Measurements from ENCODE around the gene FGF19. TPM values are rescaled to one million over a fixed set of nuclear protein-coding genes. Genes with fewer than 3 reads are reported as not detected.

The FGF19 gene
- total RNA-seq, 1 donor from 2014 or later: not detected

DNA sequence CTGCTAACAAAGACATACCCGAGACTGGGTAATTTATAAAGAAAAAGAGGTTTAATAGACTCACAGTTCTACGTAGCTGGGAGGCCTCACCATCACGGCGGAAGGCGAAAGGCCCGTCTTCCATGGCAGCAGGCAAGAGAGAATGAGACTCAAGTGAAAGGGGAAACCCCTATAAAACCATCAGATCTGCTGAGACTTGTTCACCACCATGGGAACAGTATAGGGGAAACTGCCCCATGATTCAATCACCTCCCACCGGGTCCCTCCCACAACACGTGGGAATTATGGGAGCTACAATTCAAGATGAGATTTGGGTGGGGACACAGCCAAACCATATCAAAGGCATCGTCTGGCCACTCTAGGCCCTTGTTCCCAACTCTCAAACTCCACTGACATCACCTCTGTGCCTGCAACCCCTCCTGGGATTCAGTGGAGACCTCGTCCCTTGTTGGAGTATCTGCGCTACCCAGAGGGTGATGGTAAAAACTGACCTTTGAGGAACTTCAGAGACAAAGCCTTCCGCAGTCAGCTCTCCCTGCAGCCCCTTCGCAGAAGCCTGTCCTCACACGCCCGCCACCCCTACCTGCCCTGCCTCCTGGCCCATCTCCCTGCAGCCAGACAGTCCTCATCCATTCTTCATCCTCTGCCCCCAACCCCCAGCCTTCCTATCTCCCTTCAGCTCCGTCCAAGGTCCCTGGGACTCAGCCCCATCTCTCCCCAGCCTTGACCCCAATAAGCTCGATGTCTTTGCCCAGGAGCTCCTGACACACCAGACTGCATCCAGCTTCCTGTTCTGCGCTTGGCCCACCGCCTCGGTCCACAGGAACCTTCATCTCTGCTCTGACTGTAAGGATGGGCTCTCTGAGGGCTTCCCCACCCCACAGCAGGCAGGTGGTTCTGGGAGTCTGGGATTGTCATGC lies 47.0 kb downstream of the FGF19 start:
- intact Hi-C loops (cut with micrococcal nuclease): no loop called here
- H3K27ac Mint-ChIP-seq: no peak overlapping the region
- ChIA-PET CTCF (interaction anchor here (0.7 kb wide), 1 partner anchor 265 kb away, joined by 3 read pairs; no protein-coding TSS in a partner anchor), POLR2A (no interaction called here)
- H3K36me3 Mint-ChIP-seq (ENCODE audit: low read depth): peaks cover 15% of the 10 kb centered on the region
- no peak overlapping the region for H3K4me3 Mint-ChIP-seq
- H3K27me3 Mint-ChIP-seq: no peaks in the 10 kb centered on the region
- ATAC-seq (ENCODE audit: low read depth) (no peak), DNase-seq (no peak)
- TF ChIP-seq, protein P1, sequence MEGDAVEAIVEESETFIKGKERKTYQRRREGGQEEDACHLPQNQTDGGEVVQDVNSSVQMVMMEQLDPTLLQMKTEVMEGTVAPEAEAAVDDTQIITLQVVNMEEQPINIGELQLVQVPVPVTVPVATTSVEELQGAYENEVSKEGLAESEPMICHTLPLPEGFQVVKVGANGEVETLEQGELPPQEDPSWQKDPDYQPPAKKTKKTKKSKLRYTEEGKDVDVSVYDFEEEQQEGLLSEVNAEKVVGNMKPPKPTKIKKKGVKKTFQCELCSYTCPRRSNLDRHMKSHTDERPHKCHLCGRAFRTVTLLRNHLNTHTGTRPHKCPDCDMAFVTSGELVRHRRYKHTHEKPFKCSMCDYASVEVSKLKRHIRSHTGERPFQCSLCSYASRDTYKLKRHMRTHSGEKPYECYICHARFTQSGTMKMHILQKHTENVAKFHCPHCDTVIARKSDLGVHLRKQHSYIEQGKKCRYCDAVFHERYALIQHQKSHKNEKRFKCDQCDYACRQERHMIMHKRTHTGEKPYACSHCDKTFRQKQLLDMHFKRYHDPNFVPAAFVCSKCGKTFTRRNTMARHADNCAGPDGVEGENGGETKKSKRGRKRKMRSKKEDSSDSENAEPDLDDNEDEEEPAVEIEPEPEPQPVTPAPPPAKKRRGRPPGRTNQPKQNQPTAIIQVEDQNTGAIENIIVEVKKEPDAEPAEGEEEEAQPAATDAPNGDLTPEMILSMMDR (IDR thresholded peaks at IDR 0.05): no peak
- H3K4me1 Mint-ChIP-seq: no peaks in the 10 kb centered on the region
- H3K9me3 Mint-ChIP-seq: no peaks in the 10 kb centered on the region

DNA sequence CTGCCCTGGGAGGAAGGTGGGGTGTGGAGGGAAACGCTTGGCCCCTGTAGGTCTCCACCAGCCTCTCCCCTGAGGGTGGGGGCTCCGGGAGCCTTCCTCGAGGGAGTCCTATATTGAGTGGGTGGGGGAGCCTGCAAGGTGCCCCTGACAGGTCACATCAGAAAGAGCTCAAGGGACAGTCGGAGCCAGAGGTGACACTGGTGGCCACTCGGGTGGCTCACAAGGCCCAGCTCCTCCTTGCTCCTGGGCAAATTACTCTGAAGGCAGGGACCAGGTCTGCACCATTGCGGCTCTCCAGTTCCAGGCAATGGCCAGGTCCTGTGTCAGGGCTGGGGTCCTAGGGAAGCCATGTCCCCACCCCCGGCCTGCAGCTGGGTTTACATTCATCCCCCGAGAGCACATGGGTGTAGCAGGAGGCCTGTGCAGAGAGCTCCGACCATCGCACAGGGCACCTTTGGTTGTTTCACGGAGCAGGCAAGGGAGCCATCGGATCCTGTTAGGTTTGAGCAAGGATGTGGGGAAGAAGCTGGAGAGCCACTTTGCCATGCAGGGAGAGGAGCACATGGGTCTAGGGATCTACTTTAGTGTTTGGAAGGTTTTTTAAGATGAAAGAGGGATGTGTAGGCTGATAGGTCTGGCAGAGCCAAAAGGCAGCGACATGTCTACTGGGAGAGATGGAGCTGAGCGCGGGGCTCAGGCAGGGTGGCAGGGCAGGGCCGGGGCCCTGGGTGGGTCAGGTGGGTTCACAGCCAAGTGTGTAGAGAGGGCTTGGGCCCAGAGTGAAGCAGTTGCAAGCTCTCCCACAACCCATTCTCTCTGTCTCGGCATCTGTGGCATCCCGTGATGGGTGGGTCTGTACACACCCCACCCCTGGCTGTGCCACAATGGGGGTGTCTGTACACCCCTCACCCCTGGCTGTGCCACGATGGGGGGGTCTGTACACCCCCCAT lies 48.1 kb downstream of the FGF19 start:
- Mint-ChIP-seq H3K4me3 (no peak overlapping the region), H3K27ac (no peak overlapping the region), H3K4me1 (no peaks in the 10 kb centered on the region), H3K27me3 (no peaks in the 10 kb centered on the region), H3K36me3 (ENCODE audit: low read depth) (peaks cover 21% of the 10 kb centered on the region), H3K9me3 (no peaks in the 10 kb centered on the region)
- POLR2A ChIA-PET: no interaction called here
- intact Hi-C loops (cut with micrococcal nuclease): no loop called here
- no peak for ATAC-seq (ENCODE audit: low read depth)
- no peak for DNase-seq
- CTCF ChIA-PET: interaction anchor here (0.7 kb wide), 1 partner anchor 264 kb away, joined by 3 read pairs; no protein-coding TSS in a partner anchor
- TF ChIP-seq, protein P1 (IDR thresholded peaks at IDR 0.05): no peak

DNA sequence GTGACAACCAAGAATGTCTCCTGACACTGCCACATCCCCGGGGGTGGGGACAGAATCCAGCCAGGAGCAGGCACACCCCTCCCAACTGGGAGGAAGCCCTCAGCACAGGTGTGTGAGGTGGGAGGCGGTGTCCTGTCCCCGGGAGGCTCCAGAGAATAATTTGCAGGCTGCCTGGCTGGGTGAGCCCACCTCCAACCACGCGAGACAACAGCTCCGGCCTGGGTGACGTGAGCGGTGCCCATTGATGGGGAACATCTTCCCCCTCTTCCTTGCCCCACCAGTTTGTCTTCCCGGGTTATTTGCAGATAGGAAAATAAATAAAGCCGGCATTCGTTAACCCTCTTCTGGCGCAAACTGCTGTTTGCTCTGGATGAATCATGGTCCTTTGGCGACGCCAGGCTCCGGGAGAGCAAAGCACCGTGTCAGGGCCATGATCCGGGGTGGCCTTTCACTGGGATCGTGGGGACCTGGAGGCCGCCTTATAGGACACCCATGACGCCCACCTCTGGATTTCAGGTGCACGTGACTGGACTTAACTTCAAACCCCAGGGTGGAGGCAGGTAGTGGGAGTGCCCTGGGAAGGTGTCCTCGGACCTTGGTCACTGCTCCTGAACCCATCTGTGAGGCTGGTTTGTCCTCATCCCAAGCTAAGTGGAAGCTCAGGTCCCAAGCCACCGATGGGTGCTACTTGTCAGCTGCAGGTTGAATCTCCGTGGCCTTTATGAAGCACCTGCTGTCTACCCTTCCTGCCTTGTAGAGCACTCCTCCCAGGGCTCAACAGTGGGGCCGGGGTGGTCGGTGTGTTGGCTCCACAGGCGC lies 49.0 kb downstream of the FGF19 start:
- Mint-ChIP-seq H3K36me3 (ENCODE audit: low read depth) (peaks cover 19% of the 10 kb centered on the region), H3K27me3 (no peaks in the 10 kb centered on the region), H3K4me1 (no peaks in the 10 kb centered on the region), H3K27ac (no peak overlapping the region), H3K4me3 (no peak overlapping the region), H3K9me3 (no peaks in the 10 kb centered on the region)
- POLR2A ChIA-PET: no interaction called here
- no peak for ATAC-seq (ENCODE audit: low read depth)
- CTCF ChIA-PET: no interaction called here
- intact Hi-C loops (cut with micrococcal nuclease): no loop called here
- TF ChIP-seq, protein P1 (IDR thresholded peaks at IDR 0.05): no peak
- DNase-seq: no peak

DNA sequence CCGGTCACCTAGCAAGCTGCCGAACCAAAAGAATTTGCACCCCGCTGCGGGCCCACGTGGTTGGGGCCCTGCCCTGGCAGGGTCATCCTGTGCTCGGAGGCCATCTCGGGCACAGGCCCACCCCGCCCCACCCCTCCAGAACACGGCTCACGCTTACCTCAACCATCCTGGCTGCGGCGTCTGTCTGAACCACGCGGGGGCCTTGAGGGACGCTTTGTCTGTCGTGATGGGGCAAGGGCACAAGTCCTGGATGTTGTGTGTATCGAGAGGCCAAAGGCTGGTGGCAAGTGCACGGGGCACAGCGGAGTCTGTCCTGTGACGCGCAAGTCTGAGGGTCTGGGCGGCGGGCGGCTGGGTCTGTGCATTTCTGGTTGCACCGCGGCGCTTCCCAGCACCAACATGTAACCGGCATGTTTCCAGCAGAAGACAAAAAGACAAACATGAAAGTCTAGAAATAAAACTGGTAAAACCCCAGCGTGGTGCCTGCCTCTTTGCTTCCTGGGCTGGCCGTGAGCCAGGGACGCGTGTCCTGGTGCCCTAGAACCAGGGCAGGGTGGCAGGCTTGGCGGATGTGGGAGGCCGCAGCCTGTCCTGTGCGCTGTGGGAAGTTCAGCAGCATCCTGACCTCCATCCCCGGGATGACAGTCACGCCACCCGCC lies 49.7 kb downstream of the FGF19 start:
- CTCF ChIA-PET: interaction anchor here (0.8 kb wide), 1 partner anchor 10 kb away, joined by 3 read pairs; no protein-coding TSS in a partner anchor
- intact Hi-C loops (cut with micrococcal nuclease): no loop called here

More for the DNA sequence above, 49.7 kb downstream of the FGF19 start:
- no peaks in the 10 kb centered on the region for H3K9me3 Mint-ChIP-seq
- no peaks in the 10 kb centered on the region for H3K4me1 Mint-ChIP-seq
- no peak for ATAC-seq (ENCODE audit: low read depth)
- H3K36me3 Mint-ChIP-seq (ENCODE audit: low read depth): peaks cover 26% of the 10 kb centered on the region
- H3K27me3 Mint-ChIP-seq: no peaks in the 10 kb centered on the region
- H3K27ac Mint-ChIP-seq: no peak overlapping the region
- DNase-seq: no peak
- TF ChIP-seq, protein P1 (IDR thresholded peaks at IDR 0.05): no peak
- H3K4me3 Mint-ChIP-seq: no peak overlapping the region
- POLR2A ChIA-PET: no interaction called here

All from activated B cell treated with CpG ODN at 0.5 μM for 24 hours (primary cell).